CD4-positive, alpha-beta T cell (primary cell): ENCODE results near the gene COG7. TPM values are rescaled to one million over a fixed set of nuclear protein-coding genes. Genes with fewer than 3 reads are reported as not detected.

Experiments used
- ATAC-seq: fragments of 200-7000 bp; cut with Tn5 transposase; one replicate; pipeline ENCODE4 v1.10.0; 2022; ENCODE audit warnings: mild to moderate bottlenecking; ENCODE audit not compliant: poor library complexity
- CTCF ChIA-PET: fragments of 350-600 bp; sonication (Branson Sonifier 250); formaldehyde crosslinking; loops from one replicate; lab custom pipeline; 2021; ENCODE audit warnings: antibody characterized with exemption, inconsistent platforms; lab: Charles Lee
- POLR2A ChIA-PET: fragments of 350-600 bp; sonication (Branson Sonifier 250); formaldehyde crosslinking; loops from one replicate; lab custom pipeline; 2021; ENCODE audit warnings: antibody characterized with exemption, inconsistent platforms; lab: Charles Lee
- DNase-seq, 14 experiments: peaks; one replicate each; pipeline ENCODE4 v3.0.0-alpha.2; 2013 to 2020; ENCODE audit warnings: mixed read lengths in 2 of 14
- H3K27ac ChIP-seq, 2 donors: one replicate each; pipeline versions ENCODE4 v1.5.1 to v1.7.0; 2013; ENCODE audit warnings: low read length in 2 of 2, low read depth in 1 of 2, mild to moderate bottlenecking in 1 of 2
- H3K27me3 ChIP-seq, 2 experiments: 1 replicate in 1 of 2; 2 replicates in 1 of 2; pipeline versions ENCODE4 v1.6.1 to v1.7.0; 2013; ENCODE audit warnings: low read length in 2 of 2, control low read depth in 1 of 2, mild to moderate bottlenecking in 1 of 2, moderate library complexity in 1 of 2; ENCODE audit not compliant: insufficient read depth in 2 of 2, control insufficient read depth in 1 of 2
- H3K36me3 ChIP-seq: one replicate; pipeline ENCODE4 v1.6.1; 2013; ENCODE audit warnings: low read length, control low read depth; ENCODE audit not compliant: insufficient read depth
- H3K4me1 ChIP-seq: one replicate; pipeline ENCODE4 v1.6.1; 2013; ENCODE audit warnings: low read length, control low read depth; ENCODE audit not compliant: insufficient read depth
- H3K4me3 ChIP-seq: one replicate; pipeline ENCODE4 v1.5.1; 2013; ENCODE audit warnings: mild to moderate bottlenecking, low read length, moderate library complexity
- H3K9me3 ChIP-seq, 2 experiments: 1 replicate in 1 of 2; 2 replicates in 1 of 2; pipeline versions ENCODE4 v1.6.1 to v1.7.0; 2013; ENCODE audit warnings: low read length in 2 of 2, mild to moderate bottlenecking in 2 of 2, control low read depth in 1 of 2, moderate library complexity in 1 of 2; ENCODE audit not compliant: control insufficient read depth in 1 of 2, insufficient read depth in 1 of 2
- H3K27ac Mint-ChIP-seq: one replicate; pipeline ENCODE4 v1.8.0; 2020; ENCODE audit warnings: mixed read lengths
- H3K27me3 Mint-ChIP-seq: one replicate; pipeline ENCODE4 v1.8.0; 2021; ENCODE audit warnings: mixed read lengths
- H3K36me3 Mint-ChIP-seq: one replicate; pipeline ENCODE4 v1.8.0; 2021; ENCODE audit warnings: low read depth, mixed read lengths
- H3K4me1 Mint-ChIP-seq: one replicate; pipeline ENCODE4 v1.8.0; 2021; ENCODE audit warnings: low read depth, mixed read lengths
- H3K4me3 Mint-ChIP-seq: one replicate; pipeline ENCODE4 v1.8.0; 2020; ENCODE audit warnings: mild to moderate bottlenecking, mixed read lengths
- H3K9me3 Mint-ChIP-seq: one replicate; pipeline ENCODE4 v1.8.0; 2020; ENCODE audit warnings: mixed read lengths
- CTCF ChIP-seq: fragments of 200-600 bp; IDR thresholded peaks from one replicate; pipeline ENCODE4 v1.8.0; 2022; ENCODE audit warnings: antibody characterized with exemption, mild to moderate bottlenecking
- intact Hi-C, 2 experiments: fragments of 100-400 bp; cut with DNase I in 1 of 2; cut with micrococcal nuclease in 1 of 2; formaldehyde crosslinking; loops; one replicate each; pipeline versions ENCODE4 v1.15.1 to v1.9.0; 2023 to 2025; cut with DNase I, micrococcal nuclease
- total RNA-seq, 174 experiments: library from RNA in 2 of 174; stranded (reverse) in 2 of 174; gene quantifications; one replicate each; pipeline ENCODE4 v1.2.3 and lab custom pipeline; 2021 to 2026

COG7 gene
- total RNA-seq, 2 experiments from 2014 or later = 12.6 to 13.6 TPM

DNA sequence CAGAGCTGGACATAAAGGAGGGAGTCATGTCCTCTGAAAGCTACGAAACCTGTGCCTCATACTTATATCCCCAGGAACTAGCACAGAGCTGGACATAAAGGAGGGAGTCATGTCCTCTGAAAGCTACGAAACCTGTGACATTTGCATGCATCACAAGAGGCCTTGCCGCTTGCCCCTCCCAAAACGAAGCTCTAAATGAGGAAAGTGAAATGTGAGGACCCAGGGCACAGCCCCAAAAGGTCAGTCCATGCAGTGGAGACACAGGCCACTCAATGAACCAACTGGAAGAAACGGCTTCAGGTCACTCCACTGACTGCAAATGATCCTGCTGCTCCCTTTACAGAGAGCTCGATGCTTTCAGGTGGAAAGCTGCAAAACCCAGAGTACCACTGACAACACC, 38.3 kb downstream of the COG7 start:
- H3K9me3 Mint-ChIP-seq = no peaks in the 10 kb centered on the region
- H3K4me1 Mint-ChIP-seq = no peaks in the 10 kb centered on the region
- ATAC-seq (no peak), DNase-seq (no peak)
- no peak overlapping the region for H3K4me3 ChIP-seq
- no peaks in the 10 kb centered on the region for H3K9me3 ChIP-seq
- POLR2A ChIA-PET = no interaction called here
- peaks cover 82% of the 10 kb centered on the region for H3K36me3 Mint-ChIP-seq
- H3K27me3 Mint-ChIP-seq = no peaks in the 10 kb centered on the region
- TF ChIP-seq CTCF = no peak
- H3K4me3 Mint-ChIP-seq = no peak overlapping the region
- CTCF ChIA-PET = no interaction called here
- intact Hi-C loops = no loop called here
- H3K27ac ChIP-seq = no peak overlapping the region
- no peaks in the 10 kb centered on the region for H3K4me1 ChIP-seq
- no peak overlapping the region for H3K27ac Mint-ChIP-seq
- H3K36me3 ChIP-seq = peaks cover 64% of the 10 kb centered on the region
- H3K27me3 ChIP-seq = no peaks in the 10 kb centered on the region

GRCh38 chr16:23410176-23410575, 42.8 kb downstream of the COG7 start:
- ATAC-seq (no peak), DNase-seq (no peak)
- ChIA-PET CTCF (no interaction called here), POLR2A (no interaction called here)
- Mint-ChIP-seq H3K9me3 (no peaks in the 10 kb centered on the region), H3K4me3 (no peak overlapping the region), H3K27ac (no peak overlapping the region), H3K27me3 (no peaks in the 10 kb centered on the region), H3K4me1 (no peaks in the 10 kb centered on the region), H3K36me3 (peaks cover 87% of the 10 kb centered on the region)
- Histone ChIP-seq H3K9me3 (no peaks in the 10 kb centered on the region), H3K4me3 (no peak overlapping the region), H3K27ac (no peak overlapping the region), H3K4me1 (no peaks in the 10 kb centered on the region), H3K27me3 (no peaks in the 10 kb centered on the region), H3K36me3 (peaks cover 72% of the 10 kb centered on the region)
- intact Hi-C loops = no loop called here
- TF ChIP-seq CTCF = no peak

GRCh38 chr16:23409522-23409921, 43.5 kb downstream of the COG7 start:
- Histone ChIP-seq H3K27ac (no peak overlapping the region), H3K9me3 (no peaks in the 10 kb centered on the region), H3K4me1 (no peaks in the 10 kb centered on the region), H3K27me3 (no peaks in the 10 kb centered on the region), H3K4me3 (no peak overlapping the region), H3K36me3 (peaks cover 72% of the 10 kb centered on the region)
- H3K9me3 Mint-ChIP-seq = no peaks in the 10 kb centered on the region
- ChIA-PET CTCF (no interaction called here), POLR2A (no interaction called here)
- no peak for TF ChIP-seq CTCF
- ATAC-seq (no peak), DNase-seq (no peak)
- H3K27ac Mint-ChIP-seq = no peak overlapping the region
- intact Hi-C loops = no loop called here
- H3K27me3 Mint-ChIP-seq = no peaks in the 10 kb centered on the region
- H3K4me1 Mint-ChIP-seq = no peaks in the 10 kb centered on the region
- peaks cover 87% of the 10 kb centered on the region for H3K36me3 Mint-ChIP-seq
- no peak overlapping the region for H3K4me3 Mint-ChIP-seq
